ENCODE data around the gene ST7. TPM values are rescaled to one million over a fixed set of nuclear protein-coding genes. Genes with fewer than 3 reads are reported as not detected.

The ST7 gene
- 10 to 100 TPM in 4 of 5 donors, 1 to 10 TPM in 1; 7.5 to 49.0 (median 30.4) TPM for total RNA-seq
- polyA plus RNA-seq = 10 to 100 TPM; 10.1 to 13.1 (median 12.0) TPM
- long read RNA-seq, donor 1 = 0 reads
- long read RNA-seq, donor 2, partial matches to known transcripts = 0 of 1 reads
- long read RNA-seq, donor 2, other reads (novel, unspliced or antisense) = 0 of 1 reads
- long read RNA-seq, donor 3 = 0 reads
- long read RNA-seq, donor 4 = 0 reads
- long read RNA-seq, donor 5, partial matches to known transcripts = 0 of 3 reads
- long read RNA-seq, donor 5, other reads (novel, unspliced or antisense) = 0 of 3 reads
- long read RNA-seq, donor 6, partial matches to known transcripts = 0 of 1 reads
- long read RNA-seq, donor 6, other reads (novel, unspliced or antisense) = 0 of 1 reads
- long read RNA-seq, donor 7, partial matches to known transcripts = 0 of 2 reads
- long read RNA-seq, donor 7, other reads (novel, unspliced or antisense) = 0 of 2 reads
- long read RNA-seq, donor 8, partial matches to known transcripts = 0 of 2 reads
- long read RNA-seq, donor 8, other reads (novel, unspliced or antisense) = 0 of 2 reads
- long read RNA-seq, donor 9, partial matches to known transcripts = 0 of 3 reads
- long read RNA-seq, donor 9, other reads (novel, unspliced or antisense) = 0 of 3 reads
- long read RNA-seq, donor 10, partial matches to known transcripts = 0 of 1 reads
- long read RNA-seq, donor 10, other reads (novel, unspliced or antisense) = 0 of 1 reads

GRCh38 chr7:116953372-116953905, at the start of gene ST7:
Gene ST7, plus strand, starts transcription at chr7:116953501. Its CDS starts 40 bp downstream, at chr7:116953541.
- Histone ChIP-seq H3K27ac (peak within 1 kb of the TSS; percentile 96 to 99 (median 99)), H3K36me3 (no peaks in the 10 kb centered on the region), H3K27me3 (no peaks in the 10 kb centered on the region), H3K9me3 (no peaks in the 10 kb centered on the region), H3K4me3 (peak within 1 kb of the TSS; percentile 67 to 98 (median 84)), H3K4me1 (peaks cover 21 to 43% (median 33%) of the 10 kb centered on the region in 4 donors)
- peak; percentile 63 to 86 for DNase-seq
- intact Hi-C loops (cut with DNase I; ENCODE audit: low total_unique reads) = no loop called here
- TF ChIP-seq POLR2A (IDR thresholded peaks at IDR 0.05) (no peak), POLR2AphosphoS5 (IDR thresholded peaks at IDR 0.05) (peak in 1 of 3 donors; percentile 56)
- 0 to 1% (median 0%) methylated on average over 3 to 77 of the region's 77 CpGs for WGBS, 5 donors

GRCh38 chr7:116906391-116906790, 46.9 kb upstream of the ST7 start:
- TF ChIP-seq POLR2AphosphoS5 (IDR thresholded peaks at IDR 0.05) = no peak
- no peak for TF ChIP-seq CTCF (IDR thresholded peaks at IDR 0.05)
- no peak for TF ChIP-seq EP300 (IDR thresholded peaks at IDR 0.05)
- no peak for TF ChIP-seq POLR2A (IDR thresholded peaks at IDR 0.05)
- no peaks in the 10 kb centered on the region for H3K9me3 ChIP-seq
- WGBS, 5 donors = 34 to 69% (median 41%) methylated on average over 1 of the region's 1 CpG
- H3K27ac ChIP-seq = no peak overlapping the region
- no peaks in the 10 kb centered on the region for H3K27me3 ChIP-seq
- intact Hi-C loops (cut with DNase I; ENCODE audit: low total_unique reads) = no loop called here
- no peak for DNase-seq
- no peak overlapping the region for H3K4me3 ChIP-seq
- peaks cover 9 to 78% (median 70%) of the 10 kb centered on the region in 4 donors for H3K36me3 ChIP-seq
- H3K4me1 ChIP-seq = no peaks in the 10 kb centered on the region

- DNase-seq = no peak
- intact Hi-C loops (cut with DNase I; ENCODE audit: low total_unique reads) = no loop called here
- H3K4me1 ChIP-seq = no peaks in the 10 kb centered on the region
- TF ChIP-seq POLR2AphosphoS5 (IDR thresholded peaks at IDR 0.05) (no peak), CTCF (IDR thresholded peaks at IDR 0.05) (no peak), EP300 (IDR thresholded peaks at IDR 0.05) (no peak), POLR2A (IDR thresholded peaks at IDR 0.05) (no peak)
- H3K36me3 ChIP-seq = peaks cover 16 to 85% (median 79%) of the 10 kb centered on the region in 4 donors
- no peaks in the 10 kb centered on the region for H3K27me3 ChIP-seq
- H3K4me3 ChIP-seq = no peak overlapping the region
- no peak overlapping the region for H3K27ac ChIP-seq
- H3K9me3 ChIP-seq = no peaks in the 10 kb centered on the region
- WGBS, 5 donors = 93 to 98% (median 97%) methylated on average over 6 of the region's 6 CpGs
Observed at GRCh38 chr7:116910383-116910782, 42.9 kb upstream of the ST7 start.

GRCh38 chr7:116911801-116912200, 41.5 kb upstream of the ST7 start:
- H3K4me1 ChIP-seq = no peaks in the 10 kb centered on the region
- H3K9me3 ChIP-seq = no peaks in the 10 kb centered on the region
- WGBS, 5 donors = 92 to 100% (median 95%) methylated on average over 1 of the region's 1 CpG
- H3K27ac ChIP-seq = no peak overlapping the region
- intact Hi-C loops (cut with DNase I; ENCODE audit: low total_unique reads) = no loop called here
- no peak overlapping the region for H3K4me3 ChIP-seq
- H3K27me3 ChIP-seq = no peaks in the 10 kb centered on the region
- TF ChIP-seq EP300 (IDR thresholded peaks at IDR 0.05) (no peak), CTCF (IDR thresholded peaks at IDR 0.05) (no peak), POLR2A (IDR thresholded peaks at IDR 0.05) (no peak)
- peaks cover 20 to 86% (median 84%) of the 10 kb centered on the region in 4 donors for H3K36me3 ChIP-seq
- DNase-seq = no peak
